Lower lobe of right lung (tissue), 2 donors: ENCODE measurements around the gene DCUN1D2. TPM values are rescaled to one million over a fixed set of nuclear protein-coding genes. Genes with fewer than 3 reads are reported as not detected.

Source experiments
- ATAC-seq, 2 donors: fragments of 200-7000 bp; cut with Tn5 transposase; one replicate each; pipeline ENCODE4 v1.9.1; 2020 to 2022; ENCODE audit warnings: mild to moderate bottlenecking in 2 of 2, moderate library complexity in 2 of 2
- DNase-seq: peaks from one replicate; pipeline ENCODE4 v3.0.0-alpha.2; 2020
- H3K27ac ChIP-seq: fragments of 200-600 bp; one replicate; pipeline ENCODE4 v1.8.0; 2022
- H3K27me3 ChIP-seq: fragments of 200-600 bp; one replicate; pipeline ENCODE4 v1.8.0; 2022; ENCODE audit warnings: low read depth
- H3K36me3 ChIP-seq: fragments of 200-600 bp; one replicate; pipeline ENCODE4 v1.8.0; 2022; ENCODE audit warnings: mild to moderate bottlenecking
- H3K4me1 ChIP-seq: fragments of 200-600 bp; one replicate; pipeline ENCODE4 v1.8.0; 2022
- H3K4me3 ChIP-seq: fragments of 200-600 bp; one replicate; pipeline ENCODE4 v1.8.0; 2022; ENCODE audit warnings: mild to moderate bottlenecking
- H3K9me3 ChIP-seq: fragments of 200-600 bp; one replicate; pipeline ENCODE4 v1.8.0; 2022
- CTCF ChIP-seq: fragments of 200-600 bp; IDR thresholded peaks from one replicate; pipeline ENCODE4 v1.8.0; 2022; ENCODE audit warnings: antibody characterized with exemption, mild to moderate bottlenecking
- intact Hi-C: fragments of 100-400 bp; cut with DNase I; formaldehyde crosslinking; loops from one replicate; pipeline ENCODE4 v1.11.0; 2022
- total RNA-seq: library from RNA; stranded (reverse); fragmentation: NEBNext Ultra II Directional; extraction: Animal tissue kit (Norgen Biotek cat#: 25700); gene quantifications from one replicate; pipeline ENCODE4 v1.2.1, GENCODE V29; 2021
- donor health status: DM: no; HTN: yes; CAD: no; lungs with severe emphysema.

The DCUN1D2 gene
- total RNA-seq, 1 donor from 2014 or later, result 16.8 TPM

GRCh38 chr13:113456116-113456702 is 34.3 kb downstream of the DCUN1D2 start:
- no peak for DNase-seq
- intact Hi-C loops, result no loop called here
- H3K4me3 ChIP-seq, result no peak overlapping the region
- TF ChIP-seq CTCF, result no peak
- H3K27ac ChIP-seq, result no peak overlapping the region
- H3K4me1 ChIP-seq, result no peaks in the 10 kb centered on the region
- ATAC-seq, result no peak
- no peaks in the 10 kb centered on the region for H3K9me3 ChIP-seq
- no peaks in the 10 kb centered on the region for H3K27me3 ChIP-seq
- peaks cover 68% of the 10 kb centered on the region for H3K36me3 ChIP-seq

- Histone ChIP-seq H3K36me3 (peaks cover 60% of the 10 kb centered on the region), H3K4me3 (no peak overlapping the region), H3K27me3 (no peaks in the 10 kb centered on the region), H3K27ac (no peak overlapping the region), H3K4me1 (no peaks in the 10 kb centered on the region), H3K9me3 (no peaks in the 10 kb centered on the region)
- DNase-seq (no peak), ATAC-seq (no peak)
- intact Hi-C loops, result no loop called here
- TF ChIP-seq CTCF, result no peak
These were observed 35.1 kb downstream of the DCUN1D2 start for GRCh38 chr13:113455384-113455783.

- Histone ChIP-seq H3K4me3 (no peak overlapping the region), H3K4me1 (peaks cover 2% of the 10 kb centered on the region), H3K9me3 (no peaks in the 10 kb centered on the region), H3K27me3 (no peaks in the 10 kb centered on the region), H3K27ac (no peak overlapping the region), H3K36me3 (peaks cover 55% of the 10 kb centered on the region)
- DNase-seq (no peak), ATAC-seq (no peak)
- intact Hi-C loops, result no loop called here
- no peak for TF ChIP-seq CTCF
These were observed 35.6 kb downstream of the DCUN1D2 start for GRCh38 chr13:113454936-113455335.

GRCh38 chr13:113452942-113453901 is 37.3 kb downstream of the DCUN1D2 start, which contains the start of gene ADPRHL1:
ADPRHL1 (minus strand) TSS chr13:113453488; CDS start chr13:113453437, 51 bp downstream.
- intact Hi-C loops, result no loop called here
- DNase-seq (no peak), ATAC-seq (no peak)
- Histone ChIP-seq H3K27me3 (no peaks in the 10 kb centered on the region), H3K27ac (no peak within 1 kb of the TSS), H3K4me3 (no peak within 1 kb of the TSS), H3K9me3 (no peaks in the 10 kb centered on the region), H3K4me1 (peaks cover 5% of the 10 kb centered on the region), H3K36me3 (peaks cover 38% of the 10 kb centered on the region)
- no peak for TF ChIP-seq CTCF

GRCh38 chr13:113452466-113452865 is 38.0 kb downstream of the DCUN1D2 start:
- Histone ChIP-seq H3K9me3 (no peaks in the 10 kb centered on the region), H3K36me3 (peaks cover 31% of the 10 kb centered on the region), H3K4me1 (peaks cover 5% of the 10 kb centered on the region), H3K27me3 (no peaks in the 10 kb centered on the region), H3K27ac (no peak overlapping the region), H3K4me3 (no peak overlapping the region)
- intact Hi-C loops, result no loop called here
- no peak for TF ChIP-seq CTCF
- no peak for DNase-seq
- no peak for ATAC-seq
